PC-3 (cell line): ENCODE results near the gene MCTP2. TPM values are rescaled to one million over a fixed set of nuclear protein-coding genes. Genes with fewer than 3 reads are reported as not detected.

Experiments
- ATAC-seq: fragments of 200-7000 bp; cut with Tn5 transposase; 2 replicates; pipeline ENCODE4 v1.9.1; 2020; ENCODE audit warnings: mild to moderate bottlenecking, moderate library complexity
- BruUV-seq: library from RNA; stranded (reverse); fragments of 400-500 nt; replicated peaks from 2 replicates; lab custom pipeline; 2021; lab: Mats Ljungman, UMichigan
- CTCF ChIA-PET: fragments of 300-600 bp; sonication (Branson Sonifier 250); formaldehyde crosslinking; loops from one replicate; lab custom pipeline; 2022; ENCODE audit warnings: antibody characterized with exemption; lab: Charles Lee
- POLR2A ChIA-PET: fragments of 300-600 bp; sonication (Branson Sonifier 250); formaldehyde crosslinking; loops from one replicate; lab custom pipeline; 2022; ENCODE audit warnings: antibody characterized with exemption; ENCODE audit not compliant: unreplicated experiment; lab: Charles Lee
- DNase-seq: peaks from one replicate; pipeline ENCODE4 v3.0.0-alpha.2; 2015
- H2AFZ ChIP-seq: fragments of 300-600 bp; sonication (generic); 2 replicates; pipeline ENCODE4 v1.6.0; 2016; ENCODE audit warnings: antibody characterized with exemption, low read length
- H3F3A ChIP-seq: fragments of 300-600 bp; sonication (generic); one replicate; pipeline ENCODE4 v1.6.0; 2017; ENCODE audit warnings: antibody characterized with exemption, low read length, control low read depth, mild to moderate bottlenecking; ENCODE audit not compliant: unreplicated experiment
- H3K27ac ChIP-seq: fragments of 300-600 bp; sonication (generic); 2 replicates; pipeline ENCODE4 v1.5.1; 2016; ENCODE audit warnings: mild to moderate bottlenecking, low read length
- H3K27me3 ChIP-seq: fragments of 300-600 bp; sonication (generic); 2 replicates; pipeline ENCODE4 v1.6.1; 2016; ENCODE audit warnings: low read length, mixed read lengths
- H3K36me3 ChIP-seq: fragments of 300-600 bp; sonication (generic); 2 replicates; pipeline ENCODE4 v1.6.1; 2016; ENCODE audit warnings: low read depth, mixed run types, low read length, mixed read lengths
- H3K4me1 ChIP-seq: fragments of 300-600 bp; sonication (generic); 2 replicates; pipeline ENCODE4 v1.5.1; 2016; ENCODE audit warnings: low read length; ENCODE audit not compliant: insufficient read depth
- H3K4me2 ChIP-seq: fragments of 300-600 bp; sonication (generic); 2 replicates; pipeline ENCODE4 v1.6.0; 2016; ENCODE audit warnings: low read length
- H3K4me3 ChIP-seq: fragments of 300-600 bp; sonication (generic); 2 replicates; pipeline ENCODE4 v1.5.1; 2016; ENCODE audit warnings: mild to moderate bottlenecking, low read length, mixed read lengths
- H3K79me2 ChIP-seq: fragments of 300-600 bp; sonication (generic); 2 replicates; pipeline ENCODE4 v1.6.1; 2017; ENCODE audit warnings: low read length, mixed read lengths
- H3K9ac ChIP-seq: fragments of 300-600 bp; sonication (generic); 2 replicates; pipeline ENCODE4 v1.6.0; 2016; ENCODE audit warnings: mild to moderate bottlenecking, low read length
- H3K9me2 ChIP-seq: fragments of 300-600 bp; sonication (generic); replicated peaks from 2 replicates; pipeline ENCODE4 v1.6.1; 2016; ENCODE audit warnings: mixed run types, low read length, mixed read lengths
- H3K9me3 ChIP-seq: fragments of 300-600 bp; sonication (generic); 2 replicates; pipeline ENCODE4 v1.6.1; 2016; ENCODE audit warnings: low read length, mixed read lengths
- H4K20me1 ChIP-seq: fragments of 300-600 bp; sonication (generic); 2 replicates; pipeline ENCODE4 v1.6.1; 2016; ENCODE audit warnings: low read length, mixed read lengths
- EZH2 ChIP-seq: fragments of 300-600 bp; sonication (generic); IDR thresholded peaks from one replicate; pipeline ENCODE4 v1.6.1; 2017; ENCODE audit warnings: antibody characterized with exemption, mild to moderate bottlenecking, low read length; ENCODE audit not compliant: unreplicated experiment
- EZH2phosphoT487 ChIP-seq: fragments of 300-600 bp; sonication (generic); IDR thresholded peaks from 2 replicates; pipeline ENCODE4 v1.6.1; 2018; ENCODE audit warnings: mild to moderate bottlenecking, antibody characterized with exemption, low read length, borderline replicate concordance
- intact Hi-C: fragments of 100-400 bp; cut with micrococcal nuclease; formaldehyde crosslinking; loops from 2 replicates; pipeline ENCODE4 v1.9.0; 2023
- total RNA-seq: library from RNA; depleted of rRNA; stranded (reverse); fragments of >200 nt; gene quantifications from 2 replicates; pipeline ENCODE4 v1.2.3, GENCODE V29; 2014
- TF ChIP-seq, protein P1 (sequence below): fragments of 300-600 bp; sonication (generic); conservative IDR thresholded peaks from 2 replicates; pipeline ENCODE4 v1.5.1; 2017; ENCODE audit warnings: antibody characterized with exemption, low read depth, mild to moderate bottlenecking, low read length

Gene MCTP2
- total RNA-seq, 1 experiment from 2014 or later, result 6.2 TPM

DNA sequence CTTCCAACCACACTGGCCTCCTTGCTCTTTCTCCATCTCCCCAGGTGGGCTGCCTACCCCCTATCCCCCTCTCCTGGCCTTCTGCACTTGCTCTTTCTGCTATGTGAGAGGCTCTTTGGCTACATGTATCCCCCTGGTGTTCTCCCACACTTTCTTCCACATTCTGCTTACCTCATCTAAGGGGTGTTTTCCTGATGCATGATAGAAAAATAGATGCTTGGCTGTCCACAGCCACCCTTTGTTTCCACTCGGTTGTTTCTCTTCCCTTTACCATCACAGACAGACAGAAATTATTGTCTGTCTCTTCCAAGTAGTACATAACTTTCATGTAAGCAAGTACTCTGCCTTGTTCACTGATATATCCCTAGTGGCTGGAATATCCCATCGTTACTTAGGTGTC is 39.2 kb downstream of the MCTP2 start:
- peaks cover 19% of the 10 kb centered on the region for H3K4me1 ChIP-seq
- no peaks in the 10 kb centered on the region for H3K79me2 ChIP-seq
- ChIA-PET POLR2A (no interaction called here), CTCF (no interaction called here)
- DNase-seq (no peak), ATAC-seq (no peak)
- no peaks in the 10 kb centered on the region for H3K9me3 ChIP-seq
- intact Hi-C loops, result no loop called here
- H3K9me2 ChIP-seq, result no peaks in the 10 kb centered on the region
- H3F3A ChIP-seq, result no peaks in the 10 kb centered on the region
- no TSS peak for BruUV-seq
- H3K4me3 ChIP-seq, result no peak overlapping the region
- no peaks in the 10 kb centered on the region for H3K27me3 ChIP-seq
- H2AFZ ChIP-seq, result no peak overlapping the region
- H3K27ac ChIP-seq, result no peak overlapping the region
- no peaks in the 10 kb centered on the region for H3K36me3 ChIP-seq
- no peak overlapping the region for H3K4me2 ChIP-seq
- TF ChIP-seq EZH2, result no peak
- TF ChIP-seq, protein P1, sequence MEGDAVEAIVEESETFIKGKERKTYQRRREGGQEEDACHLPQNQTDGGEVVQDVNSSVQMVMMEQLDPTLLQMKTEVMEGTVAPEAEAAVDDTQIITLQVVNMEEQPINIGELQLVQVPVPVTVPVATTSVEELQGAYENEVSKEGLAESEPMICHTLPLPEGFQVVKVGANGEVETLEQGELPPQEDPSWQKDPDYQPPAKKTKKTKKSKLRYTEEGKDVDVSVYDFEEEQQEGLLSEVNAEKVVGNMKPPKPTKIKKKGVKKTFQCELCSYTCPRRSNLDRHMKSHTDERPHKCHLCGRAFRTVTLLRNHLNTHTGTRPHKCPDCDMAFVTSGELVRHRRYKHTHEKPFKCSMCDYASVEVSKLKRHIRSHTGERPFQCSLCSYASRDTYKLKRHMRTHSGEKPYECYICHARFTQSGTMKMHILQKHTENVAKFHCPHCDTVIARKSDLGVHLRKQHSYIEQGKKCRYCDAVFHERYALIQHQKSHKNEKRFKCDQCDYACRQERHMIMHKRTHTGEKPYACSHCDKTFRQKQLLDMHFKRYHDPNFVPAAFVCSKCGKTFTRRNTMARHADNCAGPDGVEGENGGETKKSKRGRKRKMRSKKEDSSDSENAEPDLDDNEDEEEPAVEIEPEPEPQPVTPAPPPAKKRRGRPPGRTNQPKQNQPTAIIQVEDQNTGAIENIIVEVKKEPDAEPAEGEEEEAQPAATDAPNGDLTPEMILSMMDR, result no peak
- no peak for TF ChIP-seq EZH2phosphoT487
- no peak overlapping the region for H3K9ac ChIP-seq
- no peaks in the 10 kb centered on the region for H4K20me1 ChIP-seq

DNA sequence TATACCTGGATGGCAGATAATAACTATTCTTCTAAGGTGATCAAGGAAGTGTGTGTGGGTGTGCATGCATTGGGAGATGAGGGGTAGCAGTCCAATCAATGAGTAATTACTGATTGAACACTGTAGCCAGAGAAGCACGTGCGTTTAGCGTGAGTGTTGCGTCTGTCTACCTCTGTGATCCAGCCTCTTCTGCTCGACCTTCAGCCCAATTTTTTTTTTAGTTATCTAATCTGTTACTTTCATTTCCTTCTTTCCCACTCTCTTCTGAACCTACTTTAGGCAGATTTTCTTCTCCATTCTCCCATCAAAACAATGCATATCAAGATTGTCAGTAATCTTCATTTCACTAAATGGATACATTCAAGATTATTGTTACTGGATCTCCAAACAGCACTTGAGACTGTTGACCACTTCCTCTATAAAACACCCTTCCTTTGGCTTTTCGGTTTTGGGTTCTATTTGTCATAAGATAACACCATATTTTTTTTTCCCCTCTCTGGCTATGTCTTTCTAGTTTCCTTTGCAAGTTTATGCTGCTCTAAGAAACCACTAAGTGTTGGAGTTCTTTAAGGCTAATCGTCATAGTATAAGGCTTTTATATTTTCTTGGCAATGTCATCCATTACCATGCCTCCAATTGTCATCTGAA is 41.0 kb downstream of the MCTP2 start:
- Histone ChIP-seq H3K4me3 (no peak overlapping the region), H3K4me1 (0 out of 2 replicates have a peak, but pooled peaks cover under 1% of the 10 kb centered on the region), H3K27me3 (no peaks in the 10 kb centered on the region), H4K20me1 (no peaks in the 10 kb centered on the region), H2AFZ (no peak overlapping the region), H3F3A (no peaks in the 10 kb centered on the region), H3K36me3 (no peaks in the 10 kb centered on the region), H3K27ac (no peak overlapping the region), H3K9me3 (no peaks in the 10 kb centered on the region), H3K79me2 (no peaks in the 10 kb centered on the region), H3K9me2 (no peaks in the 10 kb centered on the region), H3K4me2 (no peak overlapping the region), H3K9ac (no peak overlapping the region)
- ChIA-PET CTCF (no interaction called here), POLR2A (no interaction called here)
- intact Hi-C loops, result no loop called here
- no peak for ATAC-seq
- DNase-seq, result no peak
- BruUV-seq, result no TSS peak
- TF ChIP-seq, protein P1, result no peak
- TF ChIP-seq EZH2phosphoT487, result no peak
- no peak for TF ChIP-seq EZH2

DNA sequence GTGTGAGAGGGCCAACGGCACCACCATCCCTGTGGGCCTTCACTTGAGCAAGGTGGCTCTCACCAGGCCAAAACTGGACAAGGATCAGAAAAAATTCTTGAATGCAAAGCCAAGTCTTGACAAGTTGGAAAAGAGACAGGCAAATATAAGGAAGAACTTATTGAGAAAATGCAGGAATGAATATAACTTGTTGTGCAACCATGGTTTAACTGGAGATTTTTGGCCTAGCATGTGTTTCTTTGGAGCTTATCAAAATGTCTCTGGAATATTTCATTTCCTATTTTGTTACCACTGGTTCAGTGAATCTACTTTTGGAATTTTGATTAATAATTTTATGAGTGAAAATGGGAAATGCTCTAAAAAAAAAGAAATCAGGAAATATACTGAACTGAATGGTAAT is 42.5 kb downstream of the MCTP2 start:
- H3K9ac ChIP-seq, result no peak overlapping the region
- H3K27me3 ChIP-seq, result no peaks in the 10 kb centered on the region
- intact Hi-C loops, result no loop called here
- H3K79me2 ChIP-seq, result no peaks in the 10 kb centered on the region
- no peak overlapping the region for H3K4me3 ChIP-seq
- no peaks in the 10 kb centered on the region for H3K9me2 ChIP-seq
- H2AFZ ChIP-seq, result no peak overlapping the region
- ChIA-PET POLR2A (no interaction called here), CTCF (no interaction called here)
- DNase-seq (no peak), ATAC-seq (no peak)
- H3F3A ChIP-seq, result no peaks in the 10 kb centered on the region
- no peak overlapping the region for H3K4me2 ChIP-seq
- H3K36me3 ChIP-seq, result no peaks in the 10 kb centered on the region
- H3K27ac ChIP-seq, result no peak overlapping the region
- no peaks in the 10 kb centered on the region for H3K4me1 ChIP-seq
- no peaks in the 10 kb centered on the region for H4K20me1 ChIP-seq
- no peaks in the 10 kb centered on the region for H3K9me3 ChIP-seq
- BruUV-seq, result no TSS peak
- TF ChIP-seq, protein P1, result no peak
- no peak for TF ChIP-seq EZH2
- TF ChIP-seq EZH2phosphoT487, result no peak
